Measurements from ENCODE around the gene EFTUD2. TPM values are rescaled to one million over a fixed set of nuclear protein-coding genes. Genes with fewer than 3 reads are reported as not detected.
"Not testable (repeated sequence)": the region's sequence is repeated elsewhere in the genome, so short reads cannot be mapped to it uniquely, and the experiment has no call there.

Gene EFTUD2
- total and polyA plus RNA-seq, 9 of the 15 experiments (the other 6 are each of a cell fraction or from before 2014, with no cell fraction given): 65.8 to 362 (median 218) TPM

DNA sequence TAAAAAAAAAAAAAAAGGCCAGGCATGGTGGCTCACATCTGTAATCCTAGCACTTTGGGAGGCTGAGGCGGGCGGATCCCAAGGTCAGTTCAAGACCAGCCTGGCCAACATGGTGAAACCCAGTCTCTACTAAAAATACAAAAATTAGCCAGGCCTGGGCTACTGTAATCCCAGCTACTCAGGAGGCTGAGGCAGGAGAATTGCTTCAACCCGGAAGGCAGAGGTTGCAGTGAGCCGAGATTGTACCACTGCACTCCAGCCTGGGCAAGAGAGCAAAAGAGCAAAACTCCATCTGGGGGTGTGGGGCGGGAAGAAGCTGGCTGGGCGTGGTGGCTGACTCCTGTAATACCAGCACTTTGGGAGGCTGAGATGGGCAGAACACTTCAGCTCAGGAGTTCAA is 80.7 kb downstream of the EFTUD2 start:
- H3K79me2 ChIP-seq (ENCODE audit: control insufficient read depth, insufficient read depth, low read length); FAIRE-seq; H4K20me1 ChIP-seq (replicated peaks; ENCODE audit: control insufficient read depth, insufficient read depth, low read length); H3K9ac ChIP-seq (ENCODE audit: insufficient read depth in 1 of 2, low read depth in 2 of 2, low read length in 2 of 2); in situ Hi-C loops (cut with MboI); H3K9me1 ChIP-seq (ENCODE audit: control insufficient read depth, insufficient read depth, low read length); H3K27ac ChIP-seq (ENCODE audit: extremely low read depth, low read depth, low read length); H3K4me3 ChIP-seq; POLR2A ChIA-PET; H3K4me2 ChIP-seq (ENCODE audit: insufficient read depth, low read length); BruUV-seq (replicated peaks); ATAC-seq; CTCF ChIA-PET (ENCODE audit: low intra/inter-chr PET ratio); H2AFZ ChIP-seq (ENCODE audit: low read depth, low read length); H3K36me3 ChIP-seq (ENCODE audit: control insufficient read depth, insufficient read depth, low read length); H3K9me3 ChIP-seq (replicated peaks; ENCODE audit: control insufficient read depth, insufficient read depth, low read depth, low read length); H3K4me1 ChIP-seq (replicated peaks in 1 of 2; ENCODE audit: control insufficient read depth in 2 of 2, insufficient read depth in 2 of 2, low read length in 2 of 2); intact Hi-C loops (cut with micrococcal nuclease); DNase-seq (ENCODE audit: extremely low read depth in 1 of 4, low spot score in 3 of 4): not testable (repeated sequence)
- 11% methylated on average over 6 of the region's 6 CpGs for WGBS (ENCODE audit: insufficient coverage, low coverage, missing lambda C conversion rate)
- peak; percentile 10 for TF ChIP-seq CBX2 (IDR thresholded peaks at IDR 0.05; ENCODE audit: insufficient read depth, low read length, poor library complexity, severe bottlenecking)
- H3K27me3 ChIP-seq (ENCODE audit: control insufficient read depth in 2 of 2, insufficient read depth in 2 of 2, low read length in 2 of 2): peaks cover 21 to 37% of the 10 kb centered on the region in 2 experiments; a peak in 4 of 5 replicates

DNA sequence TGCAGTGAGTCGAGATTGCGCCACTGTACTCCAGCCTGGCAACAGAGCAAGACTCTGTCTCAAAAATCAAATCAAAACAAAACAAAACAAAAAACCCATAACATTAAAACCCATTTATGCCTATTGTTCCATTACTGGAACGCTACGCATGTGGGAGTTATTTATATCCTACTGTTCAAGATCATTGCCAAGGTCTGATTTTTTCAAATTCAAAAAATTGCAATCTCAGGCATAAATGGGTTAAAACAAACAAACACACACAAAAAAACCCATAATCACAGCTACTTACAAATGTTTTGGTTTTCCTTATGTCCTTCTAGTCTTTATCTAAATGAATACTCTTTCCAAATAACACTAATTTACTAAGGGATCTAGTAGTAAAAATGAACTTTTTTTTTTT is 87.0 kb downstream of the EFTUD2 start:
- intact Hi-C loops (cut with micrococcal nuclease): no loop called here

GRCh38 chr17:44808656-44809388 is 90.4 kb downstream of the EFTUD2 start:
- POLR2A ChIA-PET: interaction anchor here (0.6 kb wide), 1 partner anchor 1157 kb away, joined by 3 read pairs; no protein-coding TSS in a partner anchor

More for the DNA sequence above, 87.0 kb downstream of the EFTUD2 start:
- BruUV-seq (replicated peaks): no TSS peak
- 7% methylated on average over 4 of the region's 4 CpGs for WGBS (ENCODE audit: insufficient coverage, low coverage, missing lambda C conversion rate)
- Histone ChIP-seq H3K9ac (ENCODE audit: insufficient read depth in 1 of 2, low read depth in 2 of 2, low read length in 2 of 2) (no peak overlapping the region), H4K20me1 (replicated peaks; ENCODE audit: control insufficient read depth, insufficient read depth, low read length) (no peaks in the 10 kb centered on the region), H3K9me3 (replicated peaks; ENCODE audit: control insufficient read depth, insufficient read depth, low read depth, low read length) (no peaks in the 10 kb centered on the region), H3K4me3 (no peak overlapping the region), H3K79me2 (ENCODE audit: control insufficient read depth, insufficient read depth, low read length) (no peaks in the 10 kb centered on the region), H3K36me3 (ENCODE audit: control insufficient read depth, insufficient read depth, low read length) (no peaks in the 10 kb centered on the region), H3K27ac (ENCODE audit: extremely low read depth, low read depth, low read length) (no peak overlapping the region), H2AFZ (ENCODE audit: low read depth, low read length) (no peak overlapping the region), H3K4me2 (ENCODE audit: insufficient read depth, low read length) (no peak overlapping the region), H3K4me1 (replicated peaks in 1 of 2; ENCODE audit: control insufficient read depth in 2 of 2, insufficient read depth in 2 of 2, low read length in 2 of 2) (no peaks in the 10 kb centered on the region), H3K27me3 (ENCODE audit: control insufficient read depth in 2 of 2, insufficient read depth in 2 of 2, low read length in 2 of 2) (peaks cover 30 to 58% of the 10 kb centered on the region in 2 experiments), H3K9me1 (ENCODE audit: control insufficient read depth, insufficient read depth, low read length) (no peaks in the 10 kb centered on the region)
- DNase-seq (ENCODE audit: extremely low read depth in 1 of 4, low spot score in 3 of 4) (no peak), ATAC-seq (no peak), FAIRE-seq (no peak)
- TF ChIP-seq KDM1A (IDR thresholded peaks at IDR 0.05): 0 out of 4 replicates have a peak, but pooled peaks of 1 of the 2 experiments have one; percentile 12
- TF ChIP-seq, protein P1, sequence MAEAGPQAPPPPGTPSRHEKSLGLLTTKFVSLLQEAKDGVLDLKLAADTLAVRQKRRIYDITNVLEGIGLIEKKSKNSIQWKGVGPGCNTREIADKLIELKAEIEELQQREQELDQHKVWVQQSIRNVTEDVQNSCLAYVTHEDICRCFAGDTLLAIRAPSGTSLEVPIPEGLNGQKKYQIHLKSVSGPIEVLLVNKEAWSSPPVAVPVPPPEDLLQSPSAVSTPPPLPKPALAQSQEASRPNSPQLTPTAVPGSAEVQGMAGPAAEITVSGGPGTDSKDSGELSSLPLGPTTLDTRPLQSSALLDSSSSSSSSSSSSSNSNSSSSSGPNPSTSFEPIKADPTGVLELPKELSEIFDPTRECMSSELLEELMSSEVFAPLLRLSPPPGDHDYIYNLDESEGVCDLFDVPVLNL (CRISPR knock-in tag; IDR thresholded peaks at IDR 0.05; ENCODE audit: low read depth): no peak
- no peak for TF ChIP-seq NONO (IDR thresholded peaks at IDR 0.05; ENCODE audit: low read depth in 2 of 2, low read length in 1 of 2)
- no peak for TF ChIP-seq PTRF (tag; IDR thresholded peaks at IDR 0.05)
- TF ChIP-seq NCOA2 (IDR thresholded peaks at IDR 0.05; ENCODE audit: partially characterized antibody in 2 of 2): no peak
- TF ChIP-seq ZNF785 (CRISPR knock-in tag; IDR thresholded peaks at IDR 0.05): no peak
- in situ Hi-C loops (cut with MboI): no loop called here
- POLR2A ChIA-PET: interaction anchor here (0.6 to 0.7 kb wide), 3 partner anchors 13 to 236 kb away, joined by 3 to 4 read pairs (median 3); no protein-coding TSS in a partner anchor
- CTCF ChIA-PET (ENCODE audit: low intra/inter-chr PET ratio): no interaction called here

More at GRCh38 chr17:44808656-44809388, 90.4 kb downstream of the EFTUD2 start:
- H3K9me3 ChIP-seq (replicated peaks; ENCODE audit: control insufficient read depth, insufficient read depth, low read depth, low read length); H2AFZ ChIP-seq (ENCODE audit: low read depth, low read length); BruUV-seq (replicated peaks); in situ Hi-C loops (cut with MboI); intact Hi-C loops (cut with micrococcal nuclease); H3K9me1 ChIP-seq (ENCODE audit: control insufficient read depth, insufficient read depth, low read length); DNase-seq (ENCODE audit: extremely low read depth in 1 of 4, low spot score in 3 of 4); H3K9ac ChIP-seq (ENCODE audit: insufficient read depth in 1 of 2, low read depth in 2 of 2, low read length in 2 of 2); H3K36me3 ChIP-seq (ENCODE audit: control insufficient read depth, insufficient read depth, low read length); H4K20me1 ChIP-seq (replicated peaks; ENCODE audit: control insufficient read depth, insufficient read depth, low read length); ATAC-seq; H3K4me3 ChIP-seq; H3K4me2 ChIP-seq (ENCODE audit: insufficient read depth, low read length); H3K79me2 ChIP-seq (ENCODE audit: control insufficient read depth, insufficient read depth, low read length); H3K27ac ChIP-seq (ENCODE audit: extremely low read depth, low read depth, low read length); CTCF ChIA-PET (ENCODE audit: low intra/inter-chr PET ratio); FAIRE-seq; H3K4me1 ChIP-seq (replicated peaks in 1 of 2; ENCODE audit: control insufficient read depth in 2 of 2, insufficient read depth in 2 of 2, low read length in 2 of 2): not testable (repeated sequence)
- H3K27me3 ChIP-seq (ENCODE audit: control insufficient read depth in 2 of 2, insufficient read depth in 2 of 2, low read length in 2 of 2): peaks cover 49 to 73% of the 10 kb centered on the region in 2 experiments
- 15% methylated on average over 9 of the region's 9 CpGs for WGBS (ENCODE audit: insufficient coverage, low coverage, missing lambda C conversion rate)

All from K562 (cell line).